Measurements from ENCODE around the gene SUSD5. TPM values are rescaled to one million over a fixed set of nuclear protein-coding genes. Genes with fewer than 3 reads are reported as not detected.
"Not testable (repeated sequence)": the region's sequence is repeated elsewhere in the genome, so short reads cannot be mapped to it uniquely, and the experiment has no call there.

The SUSD5 gene
- polyA plus RNA-seq, 3 donors: 5.0 to 5.6 (median 5.3) TPM

GRCh38 chr3:33119891-33120290, 98.7 kb downstream of the SUSD5 start:
- no peak for DNase-seq (ENCODE audit: low read depth in 3 of 3, low spot score in 2 of 3)

- DNase-seq (ENCODE audit: low read depth in 3 of 3, low spot score in 2 of 3): no peak
These were observed 101.1 kb downstream of the SUSD5 start for GRCh38 chr3:33117461-33117860.

- no peak for DNase-seq (ENCODE audit: low read depth in 3 of 3, low spot score in 2 of 3)
These were observed 103.4 kb downstream of the SUSD5 start for GRCh38 chr3:33115024-33115768.

GRCh38 chr3:33114622-33115023, 104.0 kb downstream of the SUSD5 start:
- no peak for DNase-seq (ENCODE audit: low read depth in 3 of 3, low spot score in 2 of 3)

- peak in 2 of 3 donors; percentile 75 for DNase-seq (ENCODE audit: low read depth in 3 of 3, low spot score in 2 of 3)
These were observed 104.6 kb downstream of the SUSD5 start, which contains the start of gene CRTAP for GRCh38 chr3:33113772-33114621. TSS of gene CRTAP (plus strand) at chr3:33114014. CDS start at chr3:33114078, 64 bp downstream.

- no peak for DNase-seq (ENCODE audit: low read depth in 3 of 3, low spot score in 2 of 3)
These were observed 107.0 kb downstream of the SUSD5 start for GRCh38 chr3:33111581-33111980.

GRCh38 chr3:33106854-33107253, 111.8 kb downstream of the SUSD5 start:
- not testable (repeated sequence) for DNase-seq (ENCODE audit: low read depth in 3 of 3, low spot score in 2 of 3)

- DNase-seq (ENCODE audit: low read depth in 3 of 3, low spot score in 2 of 3): no peak
These were observed 113.2 kb downstream of the SUSD5 start for GRCh38 chr3:33105341-33105948.

GRCh38 chr3:33104803-33105202, 113.8 kb downstream of the SUSD5 start:
- no peak for DNase-seq (ENCODE audit: low read depth in 3 of 3, low spot score in 2 of 3)

GRCh38 chr3:33103480-33103879, 115.1 kb downstream of the SUSD5 start:
- DNase-seq (ENCODE audit: low read depth in 3 of 3, low spot score in 2 of 3): no peak

GRCh38 chr3:33103034-33103433, 115.6 kb downstream of the SUSD5 start:
- no peak for DNase-seq (ENCODE audit: low read depth in 3 of 3, low spot score in 2 of 3)

GRCh38 chr3:33100229-33100628, 118.4 kb downstream of the SUSD5 start:
- no peak for DNase-seq (ENCODE audit: low read depth in 3 of 3, low spot score in 2 of 3)

Other genes starting within 250 kb of the SUSD5 start
- 100 to 1,000 TPM in 2 of 3 donors, 10 to 100 TPM in 1; 97.4 to 112 (median 104) TPM for gene GLB1, start 121.7 kb downstream of the SUSD5 start, polyA plus RNA-seq (ENCODE audit: insufficient read length in 3 of 3)
- gene TMPPE, start 121.7 kb downstream of the SUSD5 start, polyA plus RNA-seq (ENCODE audit: insufficient read length in 3 of 3): 1 to 10 TPM; 1.5 to 1.8 (median 1.6) TPM
- 100 to 1,000 TPM; 172 to 191 (median 178) TPM for gene CRTAP, start 104.8 kb downstream of the SUSD5 start, polyA plus RNA-seq (ENCODE audit: insufficient read length in 3 of 3)
- gene FBXL2, start 58.6 kb upstream of the SUSD5 start, polyA plus RNA-seq (ENCODE audit: insufficient read length in 3 of 3): 10 to 100 TPM; 28.3 to 31.4 (median 29.2) TPM
- gene UBP1, start 221.6 kb upstream of the SUSD5 start, polyA plus RNA-seq (ENCODE audit: insufficient read length in 3 of 3): 100 to 1,000 TPM in 2 of 3 donors, 10 to 100 TPM in 1; 94.0 to 113 (median 101) TPM